ENCODE data around the gene GMFB.
"Not testable (repeated sequence)": the region's sequence is repeated elsewhere in the genome, so short reads cannot be mapped to it uniquely, and the experiment has no call there.

GMFB gene

GRCh38 chr14:54457609-54457996 is 31.2 kb downstream of the GMFB start:
- no peak for DNase-seq (ENCODE audit: low read depth in 2 of 2)
- no peak overlapping the region for H3K4me3 ChIP-seq (replicated peaks in 1 of 2; ENCODE audit: low read depth in 2 of 2, low read length in 2 of 2)
- TF ChIP-seq CTCF (IDR thresholded peaks at IDR 0.05; ENCODE audit: low read depth, low read length): no peak

GRCh38 chr14:54456820-54457608 is 31.8 kb downstream of the GMFB start:
- not testable (repeated sequence) for H3K4me3 ChIP-seq (replicated peaks in 1 of 2; ENCODE audit: low read depth in 2 of 2, low read length in 2 of 2)
- DNase-seq (ENCODE audit: low read depth in 2 of 2): peak in 1 of 2 donors; percentile 53

- no peak for DNase-seq (ENCODE audit: low read depth in 2 of 2)
These were observed 33.4 kb downstream of the GMFB start for GRCh38 chr14:54455363-54455762.

GRCh38 chr14:54453990-54454389 is 34.8 kb downstream of the GMFB start:
- peak in 1 of 2 donors; percentile 54 for DNase-seq (ENCODE audit: low read depth in 2 of 2)
- not testable (repeated sequence) for H3K4me3 ChIP-seq (replicated peaks in 1 of 2; ENCODE audit: low read depth in 2 of 2, low read length in 2 of 2)

More at GRCh38 chr14:54455363-54455762, 33.4 kb downstream of the GMFB start:
- TF ChIP-seq CTCF (IDR thresholded peaks at IDR 0.05; ENCODE audit: low read depth, low read length): no peak
- H3K4me3 ChIP-seq (replicated peaks in 1 of 2; ENCODE audit: low read depth in 2 of 2, low read length in 2 of 2): no peak overlapping the region

GRCh38 chr14:54453252-54453651 is 35.5 kb downstream of the GMFB start:
- no peak overlapping the region for H3K4me3 ChIP-seq (replicated peaks in 1 of 2; ENCODE audit: low read depth in 2 of 2, low read length in 2 of 2)
- no peak for TF ChIP-seq CTCF (IDR thresholded peaks at IDR 0.05; ENCODE audit: low read depth, low read length)

GRCh38 chr14:54451961-54452360 is 36.8 kb downstream of the GMFB start:
- DNase-seq (ENCODE audit: low read depth in 2 of 2): no peak
- no peak for TF ChIP-seq CTCF (IDR thresholded peaks at IDR 0.05; ENCODE audit: low read depth, low read length)

More at GRCh38 chr14:54453252-54453651, 35.5 kb downstream of the GMFB start:
- no peak for DNase-seq (ENCODE audit: low read depth in 2 of 2)

GRCh38 chr14:54451121-54451601 is 37.6 kb downstream of the GMFB start:
- no peak for TF ChIP-seq CTCF (IDR thresholded peaks at IDR 0.05; ENCODE audit: low read depth, low read length)
- no peak overlapping the region for H3K4me3 ChIP-seq (replicated peaks in 1 of 2; ENCODE audit: low read depth in 2 of 2, low read length in 2 of 2)
- no peak for DNase-seq (ENCODE audit: low read depth in 2 of 2)

More at GRCh38 chr14:54451961-54452360, 36.8 kb downstream of the GMFB start:
- H3K4me3 ChIP-seq (replicated peaks in 1 of 2; ENCODE audit: low read depth in 2 of 2, low read length in 2 of 2): no peak overlapping the region

GRCh38 chr14:54450535-54450934 is 38.2 kb downstream of the GMFB start:
- no peak for TF ChIP-seq CTCF (IDR thresholded peaks at IDR 0.05; ENCODE audit: low read depth, low read length)
- DNase-seq (ENCODE audit: low read depth in 2 of 2): peak; percentile 41 to 60
- H3K4me3 ChIP-seq (replicated peaks in 1 of 2; ENCODE audit: low read depth in 2 of 2, low read length in 2 of 2): no peak overlapping the region

Measured in cardiac fibroblast (primary cell).